ENCODE data around the gene PCDHB6. TPM values are rescaled to one million over a fixed set of nuclear protein-coding genes. Genes with fewer than 3 reads are reported as not detected.
"Not testable (repeated sequence)": the region's sequence is repeated elsewhere in the genome, so short reads cannot be mapped to it uniquely, and the experiment has no call there.

The PCDHB6 gene
- total RNA-seq, 2 experiments from 2014 or later, result not detected

- POLR2A ChIA-PET; BruUV-seq (replicated peaks): not testable (repeated sequence)
Observed at GRCh38 chr5:141179371-141179770, 29.5 kb downstream of the PCDHB6 start.

GRCh38 chr5:141179876-141180275 lies 30.0 kb downstream of the PCDHB6 start:
- H3K9me2 ChIP-seq (ENCODE audit: insufficient read depth, low read length); DNase-seq (ENCODE audit: low spot score); H3K79me2 ChIP-seq (ENCODE audit: insufficient read depth, low read depth, low read length); H3K4me3 ChIP-seq (ENCODE audit: low read depth, low read length, poor library complexity, severe bottlenecking); BruUV-seq (replicated peaks); CTCF ChIA-PET (ENCODE audit: unreplicated experiment); H4K20me1 ChIP-seq (ENCODE audit: insufficient read depth, low read length); H2AFZ ChIP-seq (ENCODE audit: low read length); H3K9me3 ChIP-seq (ENCODE audit: low read length); POLR2A ChIA-PET; intact Hi-C loops (cut with micrococcal nuclease; ENCODE audit: unreplicated experiment); H3K4me1 ChIP-seq (ENCODE audit: insufficient read depth, low read length, poor library complexity, severe bottlenecking); H3K36me3 ChIP-seq (ENCODE audit: insufficient read depth, low read length); H3K4me2 ChIP-seq (ENCODE audit: low read length); H3K27ac ChIP-seq (ENCODE audit: low read depth, low read length, poor library complexity, severe bottlenecking): not testable (repeated sequence)

More at GRCh38 chr5:141179371-141179770, 29.5 kb downstream of the PCDHB6 start:
- H3K27ac ChIP-seq (ENCODE audit: low read depth, low read length, poor library complexity, severe bottlenecking); H3K4me1 ChIP-seq (ENCODE audit: insufficient read depth, low read length, poor library complexity, severe bottlenecking); H3K4me2 ChIP-seq (ENCODE audit: low read length); H3K4me3 ChIP-seq (ENCODE audit: low read depth, low read length, poor library complexity, severe bottlenecking); H4K20me1 ChIP-seq (ENCODE audit: insufficient read depth, low read length); CTCF ChIA-PET (ENCODE audit: unreplicated experiment); H3K9me3 ChIP-seq (ENCODE audit: low read length); DNase-seq (ENCODE audit: low spot score); H3K36me3 ChIP-seq (ENCODE audit: insufficient read depth, low read length); H3K9me2 ChIP-seq (ENCODE audit: insufficient read depth, low read length); H2AFZ ChIP-seq (ENCODE audit: low read length); intact Hi-C loops (cut with micrococcal nuclease; ENCODE audit: unreplicated experiment); H3K79me2 ChIP-seq (ENCODE audit: insufficient read depth, low read depth, low read length): not testable (repeated sequence)

GRCh38 chr5:141180313-141180712 lies 30.5 kb downstream of the PCDHB6 start:
- H3K36me3 ChIP-seq (ENCODE audit: insufficient read depth, low read length), result no peaks in the 10 kb centered on the region
- H4K20me1 ChIP-seq (ENCODE audit: insufficient read depth, low read length), result no peaks in the 10 kb centered on the region
- intact Hi-C loops (cut with micrococcal nuclease; ENCODE audit: unreplicated experiment), result no loop called here

More at GRCh38 chr5:141180313-141180712, 30.5 kb downstream of the PCDHB6 start:
- Histone ChIP-seq H3K4me3 (ENCODE audit: low read depth, low read length, poor library complexity, severe bottlenecking) (no peak overlapping the region), H3K9me3 (ENCODE audit: low read length) (no peaks in the 10 kb centered on the region), H3K4me1 (ENCODE audit: insufficient read depth, low read length, poor library complexity, severe bottlenecking) (no peaks in the 10 kb centered on the region), H3K4me2 (ENCODE audit: low read length) (no peak overlapping the region), H3K79me2 (ENCODE audit: insufficient read depth, low read depth, low read length) (no peaks in the 10 kb centered on the region), H3K9me2 (ENCODE audit: insufficient read depth, low read length) (no peaks in the 10 kb centered on the region), H2AFZ (ENCODE audit: low read length) (no peak overlapping the region), H3K27ac (ENCODE audit: low read depth, low read length, poor library complexity, severe bottlenecking) (no peak overlapping the region)
- ChIA-PET CTCF (ENCODE audit: unreplicated experiment) (no interaction called here), POLR2A (no interaction called here)
- no TSS peak for BruUV-seq (replicated peaks)
- DNase-seq (ENCODE audit: low spot score), result no peak
- TF ChIP-seq CTCF (conservative IDR thresholded peaks at IDR 0.05; ENCODE audit: low read length), result no peak

Data from OCI-LY7 (cell line).